Brain pericyte (primary cell): Measurements from ENCODE around the gene FAM117A.

ENCODE experiments used
- DNase-seq: peaks from one replicate; pipeline ENCODE4 v3.0.0-alpha.2; 2012; ENCODE audit warnings: low read depth, low spot score

The FAM117A gene

DNA sequence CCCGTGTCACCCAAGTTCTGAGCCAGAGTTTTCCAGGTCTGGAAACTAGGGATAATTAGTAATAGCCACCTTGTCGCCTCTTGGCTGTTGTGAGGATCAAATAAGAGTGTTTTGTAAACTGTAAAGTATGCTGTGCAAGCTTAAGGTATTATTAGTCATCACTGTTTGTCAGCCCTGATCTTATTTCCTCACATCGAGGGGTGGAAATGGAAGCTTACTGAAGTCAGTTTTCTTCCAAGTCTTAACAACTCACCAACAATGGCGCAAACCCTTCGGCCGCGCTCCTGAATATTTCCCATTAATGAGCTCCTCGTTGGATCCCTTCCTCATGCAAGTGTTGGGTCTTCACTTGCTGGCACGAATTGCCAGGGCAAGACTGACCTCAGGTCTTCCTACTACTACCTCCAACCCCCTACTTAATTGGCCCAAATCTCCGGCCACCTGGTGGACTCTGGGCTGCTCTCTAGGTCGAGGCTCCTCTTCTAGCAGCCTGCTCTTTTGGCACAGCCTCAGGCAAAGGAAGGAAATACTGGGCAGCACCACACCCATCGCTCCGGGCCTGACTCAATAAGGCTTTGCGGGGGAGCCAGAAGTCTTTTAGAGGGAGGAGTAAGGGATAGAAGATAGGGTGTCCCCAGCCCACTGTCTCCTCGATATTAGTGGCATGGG is 55.3 kb downstream of the FAM117A start:
- DNase-seq: no peak

DNA sequence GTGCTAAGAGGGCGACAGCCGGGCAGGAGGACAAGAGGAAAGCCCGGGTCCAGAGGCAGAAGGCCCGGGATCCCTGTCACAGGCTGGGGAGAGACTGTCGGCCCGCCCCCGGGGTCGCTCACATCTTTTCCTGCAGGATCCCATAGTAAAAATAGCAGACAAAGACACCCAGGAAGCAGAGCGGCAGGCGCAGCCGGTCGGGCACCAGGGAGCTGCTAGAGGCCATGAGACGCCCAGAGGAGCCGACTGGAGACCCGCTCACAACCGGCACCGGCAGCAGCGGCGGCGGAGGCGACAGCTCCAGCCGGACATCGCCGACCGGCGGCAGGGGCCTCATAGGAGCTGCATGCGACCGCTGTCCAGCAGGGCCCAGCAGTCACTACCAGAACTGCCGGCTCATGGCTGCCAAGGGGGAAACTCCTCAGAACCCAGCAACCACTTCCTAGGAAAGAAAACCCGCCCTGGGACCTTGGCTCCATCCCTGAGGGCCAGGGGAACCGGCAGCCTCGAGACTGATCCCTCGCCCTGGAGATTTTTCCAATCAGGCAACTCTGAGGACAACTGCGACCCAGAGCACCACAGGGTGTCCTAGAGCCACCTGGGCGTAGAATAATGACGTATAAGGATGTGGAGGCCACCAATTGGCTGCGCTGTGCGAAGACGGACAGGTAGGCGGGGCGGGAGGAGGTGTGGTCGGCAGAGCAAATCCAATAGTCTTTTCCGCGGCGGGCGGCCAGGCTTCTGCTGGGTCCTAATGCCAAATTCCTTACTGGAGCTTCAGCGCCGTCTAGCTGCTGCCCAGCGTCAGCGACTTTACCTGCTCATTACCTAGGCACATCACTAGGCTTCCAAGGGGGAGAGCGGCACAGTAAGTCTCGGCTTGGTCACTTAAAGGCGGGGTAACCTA is 56.1 kb downstream of the FAM117A start, which contains the start of gene SLC35B1:
SLC35B1 (minus strand) TSS at position 357 of the 907 bp plus-strand sequence; CDS start at position 226, 131 bp downstream.
- peak; percentile 95 for DNase-seq

GRCh38 chr17:49707246-49707607 is 56.7 kb downstream of the FAM117A start:
- DNase-seq: no peak

GRCh38 chr17:49705254-49705653 is 58.7 kb downstream of the FAM117A start:
- DNase-seq: no peak

- DNase-seq: no peak
Measured at GRCh38 chr17:49703557-49704277, 60.2 kb downstream of the FAM117A start.

DNA sequence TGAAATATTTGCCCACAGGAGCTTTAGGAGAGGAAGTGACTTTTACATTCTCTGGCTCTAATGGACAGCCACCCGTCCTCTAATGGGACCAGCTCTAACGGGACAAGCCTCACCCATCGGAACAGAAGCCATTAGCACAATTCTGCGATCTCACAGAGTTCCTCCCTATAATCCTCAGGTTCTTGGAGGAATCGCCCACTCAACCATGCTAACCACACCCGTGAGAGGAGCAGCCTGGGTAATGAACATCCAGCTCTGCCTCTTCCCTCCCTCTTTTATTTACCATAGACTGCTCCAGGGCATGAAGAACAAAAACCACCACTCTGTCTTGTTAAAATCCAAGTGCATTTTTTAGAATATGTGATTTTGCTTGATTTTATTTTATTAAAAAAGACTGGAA is 63.0 kb downstream of the FAM117A start:
- no peak for DNase-seq

GRCh38 chr17:49699966-49700575 is 63.9 kb downstream of the FAM117A start:
- no peak for DNase-seq

GRCh38 chr17:49698005-49698404 is 65.9 kb downstream of the FAM117A start:
- DNase-seq: no peak

GRCh38 chr17:49696233-49696761 is 67.6 kb downstream of the FAM117A start:
- no peak for DNase-seq

DNA sequence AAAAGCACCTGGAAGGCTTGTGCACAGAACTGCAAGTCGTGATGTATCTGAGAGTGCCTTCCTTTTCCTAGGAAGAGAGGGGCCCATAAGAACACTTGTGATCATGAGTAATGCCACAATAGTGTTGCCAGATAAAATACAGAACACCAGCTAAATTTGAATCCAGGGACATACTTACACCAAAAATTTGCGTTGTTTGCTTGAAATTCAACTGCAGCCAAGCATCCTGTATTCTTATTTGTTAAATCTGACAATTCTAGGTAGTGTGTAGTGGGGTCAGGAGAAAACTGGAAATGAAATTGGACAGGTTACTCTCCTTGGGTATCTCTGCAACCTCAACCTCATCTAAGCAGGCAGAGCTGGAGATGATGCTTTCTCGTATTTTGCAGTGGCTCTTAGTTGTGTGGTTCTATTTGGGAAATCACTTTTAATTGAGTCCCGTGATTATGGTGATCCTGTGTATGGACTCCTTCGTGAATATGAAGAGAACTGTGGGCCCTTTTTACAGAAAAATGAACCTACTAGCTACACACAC is 68.2 kb downstream of the FAM117A start:
- no peak for DNase-seq

GRCh38 chr17:49694847-49695697 is 68.9 kb downstream of the FAM117A start:
- DNase-seq: no peak

GRCh38 chr17:49692751-49693150 is 71.2 kb downstream of the FAM117A start:
- DNase-seq: no peak

DNA sequence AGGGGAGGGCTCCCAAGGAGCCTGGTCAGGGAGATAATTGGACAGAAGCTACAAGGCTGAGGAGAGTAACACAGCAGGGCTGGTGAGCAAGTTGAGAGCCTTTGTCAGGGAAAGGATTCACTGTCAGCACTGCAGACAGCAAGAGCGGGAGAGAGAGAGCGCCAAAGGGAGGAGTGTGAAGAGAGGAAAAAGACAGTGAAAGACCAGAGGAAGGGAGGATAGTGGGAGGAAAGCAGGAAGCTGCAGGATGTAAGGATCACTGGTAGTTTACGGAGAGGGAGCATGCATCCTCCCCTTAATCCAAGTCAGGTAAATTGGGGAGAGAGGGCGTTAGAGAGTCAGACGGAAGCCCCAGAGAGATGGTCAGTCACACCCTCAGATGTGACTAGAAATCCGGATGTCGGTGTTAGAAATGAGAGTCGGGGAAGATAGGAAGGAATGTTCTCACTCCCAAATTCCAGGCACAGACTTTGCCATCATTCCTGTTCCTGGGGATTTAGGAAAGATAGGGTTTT is 72.2 kb downstream of the FAM117A start:
- no peak for DNase-seq

DNA sequence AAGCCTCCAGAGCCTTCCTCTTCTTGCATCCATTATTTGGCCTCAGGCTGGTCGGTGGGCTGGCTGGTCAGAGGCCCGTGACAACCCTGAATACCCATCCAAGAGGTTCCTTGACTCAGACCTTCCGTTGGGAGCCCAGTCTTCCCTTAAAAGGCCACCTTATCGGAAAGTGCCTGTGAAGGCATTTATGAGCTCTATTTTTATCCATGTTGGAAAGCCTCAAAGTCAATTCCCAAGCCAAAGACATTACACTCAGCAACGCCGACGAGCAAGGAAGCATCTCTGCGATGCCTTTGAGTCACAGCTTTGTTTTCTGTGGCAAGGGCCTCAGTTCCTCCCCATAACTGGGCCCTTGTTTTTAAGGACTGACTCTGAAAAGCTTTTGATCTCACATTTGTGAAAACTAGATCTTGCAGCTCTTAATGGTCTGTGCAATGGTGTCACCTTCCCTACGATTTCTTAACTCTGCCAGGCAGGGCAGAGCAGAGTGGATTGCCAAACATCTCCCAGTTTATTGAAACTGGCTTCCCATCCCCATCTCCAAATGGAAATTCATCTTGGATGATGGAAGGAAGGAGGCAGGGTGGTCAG is 72.8 kb downstream of the FAM117A start:
- DNase-seq: no peak

DNA sequence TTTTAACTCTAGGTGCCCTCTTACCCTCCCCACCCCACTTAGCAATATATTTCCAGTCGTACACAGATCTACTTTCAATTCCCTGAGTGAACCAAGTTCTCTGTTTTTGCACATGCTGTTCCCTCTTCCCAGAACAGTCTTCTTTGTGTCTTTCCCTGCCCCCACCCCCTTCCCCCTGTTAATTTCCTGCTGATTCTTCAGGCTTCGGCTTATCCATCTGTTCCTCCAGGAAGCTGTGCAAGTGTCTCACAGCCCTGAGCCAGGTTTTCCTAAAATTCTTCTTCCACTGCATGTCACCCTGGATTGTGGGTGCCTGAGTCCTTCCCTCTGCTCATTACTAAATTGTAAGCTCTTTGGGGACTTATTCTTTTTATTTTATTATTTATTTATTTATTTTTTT is 73.7 kb downstream of the FAM117A start:
- DNase-seq: no peak

- DNase-seq: no peak
Measured at GRCh38 chr17:49688848-49689247, 75.1 kb downstream of the FAM117A start.

DNA sequence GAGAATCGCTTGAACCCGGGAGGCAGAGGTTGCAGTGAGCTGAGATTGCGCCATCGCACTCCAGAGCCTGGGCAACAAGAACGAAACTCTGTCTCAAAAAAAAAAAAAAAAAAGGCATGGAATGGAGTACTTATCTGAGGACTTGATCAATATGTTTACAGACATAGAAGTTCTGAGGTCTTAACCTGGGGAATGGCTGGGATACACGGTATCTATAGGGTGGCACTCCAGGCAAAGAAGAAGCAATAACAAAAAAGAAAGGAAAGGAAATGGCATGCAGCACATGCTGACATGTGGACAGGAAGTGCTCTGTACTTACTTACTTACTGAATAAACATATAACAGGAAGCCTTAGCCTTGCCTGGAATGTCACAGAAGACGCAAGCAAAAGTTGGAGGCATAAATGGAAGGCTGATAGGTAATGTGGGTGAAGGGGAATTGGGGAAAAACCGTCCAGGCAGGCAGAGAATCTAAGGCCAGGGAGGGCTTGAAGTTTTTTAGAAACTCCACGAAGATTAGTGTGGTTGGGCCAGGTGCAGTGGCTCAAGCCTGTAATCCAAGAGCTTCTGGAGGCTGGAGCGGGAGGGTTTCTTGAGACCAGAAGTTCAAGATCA is 75.9 kb downstream of the FAM117A start:
- no peak for DNase-seq

- no peak for DNase-seq
Measured at GRCh38 chr17:49681106-49681979, 82.6 kb downstream of the FAM117A start.
